Measurements from ENCODE around the gene NYNRIN.

Gene NYNRIN

GRCh38 chr14:24395609-24396582, 2.9 kb upstream of the NYNRIN start:
- peak; percentile 71 to 85 for DNase-seq

GRCh38 chr14:24397639-24398292, 1.0 kb upstream of the NYNRIN start:
- no peak for DNase-seq

GRCh38 chr14:24398293-24398652, 530 bp upstream of the NYNRIN start:
- no peak for DNase-seq

GRCh38 chr14:24399447-24399822, 632 bp downstream of the NYNRIN start:
- DNase-seq = no peak

- no peak for DNase-seq
Observed at GRCh38 chr14:24399999-24400718, 1.4 kb downstream of the NYNRIN start.

GRCh38 chr14:24401810-24402702, 3.3 kb downstream of the NYNRIN start:
- DNase-seq = no peak

GRCh38 chr14:24403294-24403998, 4.6 kb downstream of the NYNRIN start:
- no peak for DNase-seq

- DNase-seq = no peak
Observed at GRCh38 chr14:24404814-24405213, 6.0 kb downstream of the NYNRIN start.

GRCh38 chr14:24406416-24406815, 7.6 kb downstream of the NYNRIN start:
- no peak for DNase-seq

- no peak for DNase-seq
Observed at GRCh38 chr14:24407608-24408325, 9.0 kb downstream of the NYNRIN start.

GRCh38 chr14:24408764-24409163, 10.0 kb downstream of the NYNRIN start:
- DNase-seq = no peak

- no peak for DNase-seq
Observed at GRCh38 chr14:24409192-24409591, 10.4 kb downstream of the NYNRIN start.

GRCh38 chr14:24409956-24410355, 11.2 kb downstream of the NYNRIN start:
- DNase-seq = no peak

- DNase-seq = peak; percentile 25 to 60
Observed at GRCh38 chr14:24411443-24412389, 12.9 kb downstream of the NYNRIN start.

- no peak for DNase-seq
Observed at GRCh38 chr14:24414077-24414476, 15.3 kb downstream of the NYNRIN start.

- no peak for DNase-seq
Observed at GRCh38 chr14:24414732-24415420, 16.1 kb downstream of the NYNRIN start.

- DNase-seq = no peak
Observed at GRCh38 chr14:24415421-24416253, 16.8 kb downstream of the NYNRIN start.

GRCh38 chr14:24416254-24416931, 17.6 kb downstream of the NYNRIN start:
- no peak for DNase-seq
